GM23338 (cell line): Measurements from ENCODE around the gene PDSS2. TPM values are rescaled to one million over a fixed set of nuclear protein-coding genes. Genes with fewer than 3 reads are reported as not detected.

ENCODE experiments used
- ATAC-seq: fragments of 200-7000 bp; cut with Tn5 transposase; 3 replicates; pipeline ENCODE4 v1.9.1; 2020
- DNase-seq: peaks from one replicate; pipeline ENCODE4 v3.0.0-alpha.2; 2015; ENCODE audit warnings: low spot score
- H2AFZ ChIP-seq: fragments of 200-600 bp; sonication (generic); 2 replicates; pipeline ENCODE4 v1.8.0; 2016; ENCODE audit warnings: antibody characterized with exemption, mild to moderate bottlenecking, moderate library complexity
- H3F3A ChIP-seq: fragments of 200-600 bp; sonication (generic); replicated peaks from 2 replicates; pipeline ENCODE4 v1.8.0; 2017; ENCODE audit warnings: antibody characterized with exemption, mixed run types, low read depth
- H3K27ac ChIP-seq: fragments of 200-600 bp; sonication (generic); 2 replicates; pipeline ENCODE4 v1.6.1; 2016; ENCODE audit warnings: low read depth
- H3K27me3 ChIP-seq: fragments of 200-600 bp; sonication (generic); 2 replicates; pipeline ENCODE4 v1.8.0; 2016; ENCODE audit warnings: mild to moderate bottlenecking, mixed run types, moderate library complexity; ENCODE audit not compliant: insufficient read depth
- H3K36me3 ChIP-seq: fragments of 200-600 bp; sonication (generic); 2 replicates; pipeline ENCODE4 v1.8.0; 2016; ENCODE audit warnings: mild to moderate bottlenecking; ENCODE audit not compliant: insufficient read depth
- H3K4me1 ChIP-seq: fragments of 200-600 bp; sonication (generic); 2 replicates; pipeline ENCODE4 v1.8.0; 2016; ENCODE audit warnings: mild to moderate bottlenecking, moderate library complexity; ENCODE audit not compliant: insufficient read depth
- H3K4me2 ChIP-seq: fragments of 200-600 bp; sonication (generic); 2 replicates; pipeline ENCODE4 v1.7.1; 2017; ENCODE audit warnings: mixed run types
- H3K4me3 ChIP-seq: fragments of 200-600 bp; sonication (generic); 2 replicates; pipeline ENCODE4 v1.6.1; 2016; ENCODE audit warnings: mixed run types
- H3K79me2 ChIP-seq: fragments of 200-600 bp; sonication (generic); replicated peaks from 2 replicates; pipeline ENCODE4 v1.8.0; 2017; ENCODE audit warnings: mild to moderate bottlenecking; ENCODE audit not compliant: insufficient read depth
- H3K9me2 ChIP-seq: fragments of 200-600 bp; sonication (generic); 2 replicates; pipeline ENCODE4 v1.8.0; 2017; ENCODE audit not compliant: insufficient read depth
- H4K20me1 ChIP-seq: fragments of 200-600 bp; sonication (generic); replicated peaks from 2 replicates; pipeline ENCODE4 v1.8.0; 2017; ENCODE audit warnings: mild to moderate bottlenecking; ENCODE audit not compliant: insufficient read depth
- H3K27ac Mint-ChIP-seq: 2 replicates; pipeline ENCODE4 v1.8.0; 2020; ENCODE audit warnings: inconsistent platforms, mild to moderate bottlenecking, moderate library complexity, mixed read lengths
- H3K27me3 Mint-ChIP-seq: 3 replicates; pipeline ENCODE4 v1.8.0; 2022; ENCODE audit warnings: low read depth, mild to moderate bottlenecking, moderate library complexity, mixed read lengths, inconsistent platforms; ENCODE audit not compliant: insufficient read depth, poor library complexity
- H3K36me3 Mint-ChIP-seq: 3 replicates; pipeline ENCODE4 v1.8.0; 2021; ENCODE audit warnings: low read depth, mild to moderate bottlenecking, inconsistent platforms, moderate library complexity, mixed read lengths
- H3K4me1 Mint-ChIP-seq: 3 replicates; pipeline ENCODE4 v1.8.0; 2020; ENCODE audit warnings: mild to moderate bottlenecking, inconsistent platforms, mixed read lengths
- H3K4me3 Mint-ChIP-seq: 3 replicates; pipeline ENCODE4 v1.8.0; 2021; ENCODE audit warnings: moderate library complexity, mild to moderate bottlenecking, inconsistent platforms, mixed read lengths
- H3K9me3 Mint-ChIP-seq: 3 replicates; pipeline ENCODE4 v1.8.0; 2020; ENCODE audit warnings: moderate library complexity, mild to moderate bottlenecking, inconsistent platforms, mixed read lengths
- CREB1 ChIP-seq: fragments of 250-450 bp; sonication (Bioruptor Pico); IDR thresholded peaks from 2 replicates; pipeline ENCODE4 v1.5.0; 2020; ENCODE audit warnings: low read depth, mild to moderate bottlenecking, moderate library complexity
- CTCF ChIP-seq, 2 experiments: fragments of 200-600 bp in 1 of 2; sonication (generic) in 1 of 2; conservative IDR thresholded peaks; 2 replicates each; pipeline versions ENCODE4 v1.5.1 to v1.6.1; 2016 to 2017; ENCODE audit warnings: antibody characterized with exemption in 2 of 2, low read depth in 2 of 2, mild to moderate bottlenecking in 2 of 2, moderate library complexity in 1 of 2
- ETS1 ChIP-seq: IDR thresholded peaks from 2 replicates; pipeline ENCODE4 v1.6.1; 2016; ENCODE audit warnings: antibody characterized with exemption
- EZH2 ChIP-seq: fragments of 200-600 bp; sonication (generic); IDR thresholded peaks from one replicate; pipeline ENCODE4 v1.8.0; 2017; ENCODE audit warnings: antibody characterized with exemption, mild to moderate bottlenecking, low read depth; ENCODE audit not compliant: unreplicated experiment
- EZH2phosphoT487 ChIP-seq: fragments of 200-600 bp; sonication (generic); IDR thresholded peaks from one replicate; pipeline ENCODE4 v1.8.1; 2018; ENCODE audit warnings: antibody characterized with exemption; ENCODE audit not compliant: unreplicated experiment
- JUNB ChIP-seq: IDR thresholded peaks from one replicate; pipeline ENCODE4 v1.6.1; 2016; ENCODE audit warnings: antibody characterized with exemption; ENCODE audit not compliant: unreplicated experiment
- NANOG ChIP-seq: IDR thresholded peaks from 2 replicates; pipeline ENCODE4 v1.6.1; 2016; ENCODE audit warnings: antibody characterized with exemption, borderline replicate concordance
- POLR2AphosphoS5 ChIP-seq: IDR thresholded peaks from 2 replicates; pipeline ENCODE4 v1.6.1; 2016; ENCODE audit warnings: antibody characterized with exemption, low read depth
- REST ChIP-seq: IDR thresholded peaks from one replicate; pipeline ENCODE4 v1.6.1; 2018; ENCODE audit warnings: antibody characterized with exemption; ENCODE audit not compliant: unreplicated experiment
- STAT1 ChIP-seq: IDR thresholded peaks from one replicate; pipeline ENCODE4 v1.6.1; 2016; ENCODE audit warnings: antibody characterized with exemption; ENCODE audit not compliant: unreplicated experiment
- ZNF114 ChIP-seq: fragments of 250-450 bp; sonication (Bioruptor Pico); IDR thresholded peaks from 2 replicates; pipeline ENCODE4 v1.5.0; 2020; ENCODE audit warnings: mild to moderate bottlenecking, moderate library complexity
- ZNF331 ChIP-seq: fragments of 250-450 bp; sonication (Bioruptor Pico); IDR thresholded peaks from 2 replicates; pipeline ENCODE4 v1.5.0; 2020; ENCODE audit warnings: low read depth, mild to moderate bottlenecking, moderate library complexity
- ZNF462 ChIP-seq: fragments of 250-450 bp; sonication (Bioruptor Pico); IDR thresholded peaks from 2 replicates; pipeline ENCODE4 v1.5.0; 2020; ENCODE audit warnings: mild to moderate bottlenecking, moderate library complexity
- polyA plus RNA-seq: library from polyadenylated mRNA; unstranded; fragments of >200 nt; fragmentation: Nextera tagmentation; extraction: Ambion mirVana; gene quantifications from 2 replicates; pipeline ENCODE4 v1.2.1, GENCODE V29; 2016
- total RNA-seq: library from RNA; depleted of rRNA; stranded (reverse); fragments of >200 nt; shearing (Covaris generic); gene quantifications from 2 replicates; pipeline ENCODE4 v1.2.3, GENCODE V29; 2014

PDSS2 gene
- total and polyA plus RNA-seq, 2 experiments from 2014 or later: 7.3 to 16.7 TPM

GRCh38 chr6:107442938-107443607, 16.3 kb downstream of the PDSS2 start:
- Histone ChIP-seq H3K36me3 (peaks cover 16% of the 10 kb centered on the region; the same call in 1 of the 2 replicates), H3K4me1 (no peaks in the 10 kb centered on the region), H3K79me2 (peaks cover 39% of the 10 kb centered on the region), H4K20me1 (peaks cover 3% of the 10 kb centered on the region; the same call in 1 of the 2 replicates), H3K27ac (no peak overlapping the region), H3K4me3 (no peak overlapping the region), H3K9me2 (no peaks in the 10 kb centered on the region), H3K27me3 (no peaks in the 10 kb centered on the region), H2AFZ (no peak overlapping the region), H3K4me2 (no peak overlapping the region), H3F3A (no peaks in the 10 kb centered on the region)
- H3K27me3 Mint-ChIP-seq: no peaks in the 10 kb centered on the region
- H3K4me3 Mint-ChIP-seq: no peak overlapping the region
- H3K36me3 Mint-ChIP-seq: peaks cover 25% of the 10 kb centered on the region
- DNase-seq: no peak
- no peak for ATAC-seq
- peaks cover 24% of the 10 kb centered on the region for H3K9me3 Mint-ChIP-seq
- no peak overlapping the region for H3K27ac Mint-ChIP-seq
- no peaks in the 10 kb centered on the region for H3K4me1 Mint-ChIP-seq
- TF ChIP-seq STAT1: no peak
- no peak for TF ChIP-seq CREB1 (CRISPR knock-in tag)
- TF ChIP-seq ZNF114: no peak
- TF ChIP-seq EZH2phosphoT487: no peak
- TF ChIP-seq POLR2AphosphoS5: no peak
- no peak for TF ChIP-seq EZH2
- no peak for TF ChIP-seq ETS1
- no peak for TF ChIP-seq CTCF (conservative IDR thresholded peaks at IDR 0.05; ENCODE audit: low read depth in 2 of 2)
- no peak for TF ChIP-seq ZNF331 (CRISPR knock-in tag)
- no peak for TF ChIP-seq ZNF462 (CRISPR knock-in tag)
- TF ChIP-seq JUNB: no peak
- TF ChIP-seq NANOG: no peak
- TF ChIP-seq REST: no peak
